SK-N-SH (cell line): ENCODE results near the gene CRISPLD2. TPM values are rescaled to one million over a fixed set of nuclear protein-coding genes. Genes with fewer than 3 reads are reported as not detected.
"Not testable (repeated sequence)": the region's sequence is repeated elsewhere in the genome, so short reads cannot be mapped to it uniquely, and the experiment has no call there.

Source experiments
- CTCF ChIA-PET: fragments of 300-600, 350-600 bp; formaldehyde crosslinking; extraction: SDS; loops from one replicate; lab custom pipeline; 2021; lab: Yijun Ruan, JAX
- POLR2A ChIA-PET: fragments of 350-600 bp; sonication (Branson Sonifier 250); formaldehyde crosslinking; extraction: SDS; loops from one replicate; lab custom pipeline; 2020; ENCODE audit warnings: antibody characterized with exemption, inconsistent platforms; lab: Yijun Ruan, JAX
- DNase-seq: peaks from one replicate; pipeline ENCODE4 v3.0.0; 2012
- H2AFZ ChIP-seq: fragments of 200-600 bp; sonication (generic); 2 replicates; pipeline ENCODE4 v1.8.1; 2016; ENCODE audit warnings: antibody characterized with exemption, mild to moderate bottlenecking, low read depth
- H3F3A ChIP-seq: fragments of 200-600 bp; sonication (generic); replicated peaks from 2 replicates; pipeline ENCODE3; 2016; ENCODE audit warnings: antibody characterized with exemption, mild to moderate bottlenecking; ENCODE audit not compliant: insufficient read depth
- H3K27ac ChIP-seq, 2 experiments: fragments of 200-500 bp in 1 of 2; fragments of 200-600 bp in 1 of 2; sonication (Bioruptor generic) in 1 of 2; sonication (generic), shearing (Covaris generic) in 1 of 2; 2 replicates each; pipeline versions ENCODE4 v1.5.1 to v1.6.1; 2014 to 2016; ENCODE audit warnings: low read depth in 2 of 2, inconsistent platforms in 1 of 2, low read length in 1 of 2, mild to moderate bottlenecking in 1 of 2, mixed read lengths in 1 of 2
- H3K27me3 ChIP-seq: fragments of 200-600 bp; sonication (generic), shearing (Covaris generic); 2 replicates; pipeline ENCODE4 v1.6.1; 2016; ENCODE audit warnings: mixed run types; ENCODE audit not compliant: insufficient read depth
- H3K36me3 ChIP-seq, 2 experiments: fragments of 200-500 bp in 1 of 2; fragments of 200-600 bp in 1 of 2; sonication (Bioruptor generic) in 1 of 2; sonication (generic) in 1 of 2; replicated peaks in 1 of 2; 2 replicates each; pipeline versions ENCODE3 to v1.5.1; 2014 to 2016; ENCODE audit warnings: low read length in 1 of 2, mild to moderate bottlenecking in 1 of 2; ENCODE audit not compliant: insufficient read depth in 2 of 2, control insufficient read depth in 1 of 2
- H3K4me1 ChIP-seq, 2 experiments: fragments of 200-500 bp in 1 of 2; fragments of 200-600 bp in 1 of 2; sonication (Bioruptor generic) in 1 of 2; sonication (generic), shearing (Covaris generic) in 1 of 2; 2 replicates each; pipeline versions ENCODE4 v1.5.1 to v1.6.1; 2014 to 2016; ENCODE audit warnings: low read depth in 1 of 2, low read length in 1 of 2, mixed run types in 1 of 2; ENCODE audit not compliant: insufficient read depth in 2 of 2, control insufficient read depth in 1 of 2
- H3K4me2 ChIP-seq: fragments of 200-600 bp; sonication (generic), shearing (Covaris generic); 2 replicates; pipeline ENCODE4 v1.6.1; 2017; ENCODE audit warnings: mixed run types
- H3K4me3 ChIP-seq, 2 experiments: fragments of 200-500 bp in 1 of 2; fragments of 200-600 bp in 1 of 2; sonication (Bioruptor generic) in 1 of 2; sonication (generic), shearing (Covaris generic) in 1 of 2; 2 replicates each; pipeline versions ENCODE4 v1.5.1 to v1.8.1; 2014 to 2016; ENCODE audit warnings: low read depth in 2 of 2, inconsistent platforms in 1 of 2, low read length in 1 of 2, mild to moderate bottlenecking in 1 of 2, mixed read lengths in 1 of 2, moderate library complexity in 1 of 2
- H3K79me2 ChIP-seq: fragments of 200-600 bp; sonication (generic); 2 replicates; pipeline ENCODE4 v1.8.1; 2017; ENCODE audit warnings: mild to moderate bottlenecking; ENCODE audit not compliant: insufficient read depth
- H3K9ac ChIP-seq: fragments of 200-600 bp; sonication (generic); 2 replicates; pipeline ENCODE4 v1.6.1; 2017; ENCODE audit warnings: mixed run types
- H3K9me2 ChIP-seq: fragments of 200-600 bp; sonication (generic); 2 replicates; pipeline ENCODE4 v1.6.1; 2017; ENCODE audit warnings: mixed run types
- H3K9me3 ChIP-seq: fragments of 200-600 bp; sonication (generic); 2 replicates; pipeline ENCODE4 v1.6.1; 2017; ENCODE audit warnings: mixed run types, mild to moderate bottlenecking, moderate library complexity
- H4K20me1 ChIP-seq: fragments of 200-600 bp; sonication (generic); 2 replicates; pipeline ENCODE4 v1.6.1; 2017; ENCODE audit warnings: mild to moderate bottlenecking, mixed run types; ENCODE audit not compliant: insufficient read depth
- FOSL2 ChIP-seq: IDR thresholded peaks from 2 replicates; pipeline ENCODE4 v1.4.0; 2012; ENCODE audit warnings: low read depth, mild to moderate bottlenecking, moderate library complexity, borderline replicate concordance
- GATA2 ChIP-seq: sonication (generic); formaldehyde crosslinking; IDR thresholded peaks from 2 replicates; pipeline ENCODE4 v1.5.0; 2020; ENCODE audit warnings: mild to moderate bottlenecking, missing genetic modification reagents
- MXI1 ChIP-seq: IDR thresholded peaks from 2 replicates; pipeline ENCODE4 v1.6.1; 2012; ENCODE audit warnings: mild to moderate bottlenecking, low read depth, low read length, improper control_type of control experiment
- POLR2AphosphoS5 ChIP-seq: IDR thresholded peaks from 2 replicates; pipeline ENCODE4 v1.6.1; 2012; ENCODE audit warnings: low read depth, low read length
- RCOR1 ChIP-seq: fragments of 150-350 bp; IDR thresholded peaks from 2 replicates; pipeline ENCODE4 v1.6.1; 2017; ENCODE audit warnings: antibody characterized with exemption, low read length
- TAF1 ChIP-seq: IDR thresholded peaks from 2 replicates; pipeline ENCODE4 v1.6.1; 2012; ENCODE audit warnings: low read depth, mild to moderate bottlenecking, low read length, moderate library complexity, borderline replicate concordance
- USF1 ChIP-seq: IDR thresholded peaks from 2 replicates; pipeline ENCODE4 v1.4.0; 2012; ENCODE audit warnings: low read depth, borderline replicate concordance
- ZBTB33 ChIP-seq: IDR thresholded peaks from 2 replicates; pipeline ENCODE4 v1.4.0; 2012; ENCODE audit warnings: low read depth, borderline replicate concordance
- WGBS: methylation state at CpG from one replicate; pipeline ENCODE4 v1.1.6; 2017; ENCODE audit warnings: low lambda C conversion rate; 5-methylcytosine and 5-hydroxymethylcytosine counted together
- polyA plus RNA-seq, 3 experiments: library from polyadenylated mRNA; depleted of rRNA; stranded (reverse); fragments of >200 nt; gene quantifications; 2 replicates each; pipeline ENCODE4 v1.2.3, GENCODE V29; 2012
- TF ChIP-seq, protein P1 (sequence below): IDR thresholded peaks from 2 replicates; pipeline ENCODE4; 2012
- TF ChIP-seq, protein P2 (sequence below): fragments of 150-350 bp; IDR thresholded peaks from 2 replicates; pipeline ENCODE4 v1.6.1; 2016; ENCODE audit warnings: mild to moderate bottlenecking, low read depth, low read length
- TF ChIP-seq, protein P3 (sequence below): fragments of 150-350 bp; IDR thresholded peaks from 2 replicates; pipeline ENCODE4 v1.6.1; 2017; ENCODE audit warnings: antibody characterized with exemption, low read length, low read depth, borderline replicate concordance

Gene CRISPLD2
- polyA plus RNA-seq, 1 of the 3 experiments (the other 2 are of a cell fraction), result 6.3 TPM

- TF ChIP-seq ZBTB33, result no peak
Observed at GRCh38 chr16:84868829-84869472, 49.2 kb downstream of the CRISPLD2 start (continued).

GRCh38 chr16:84869473-84869845 is 49.7 kb downstream of the CRISPLD2 start:
- CTCF ChIA-PET, result no interaction called here
- H3K9me2 ChIP-seq, result no peaks in the 10 kb centered on the region
- H3K27ac ChIP-seq, result no peak overlapping the region
- no peak for DNase-seq
- no peak overlapping the region for H3K4me2 ChIP-seq
- H2AFZ ChIP-seq, result no peak overlapping the region
- POLR2A ChIA-PET, result no interaction called here
- H3K36me3 ChIP-seq, result no peaks in the 10 kb centered on the region
- TF ChIP-seq USF1 (no peak), ZBTB33 (no peak), POLR2AphosphoS5 (no peak), FOSL2 (no peak), TAF1 (no peak), GATA2 (CRISPR knock-in tag) (no peak), RCOR1 (no peak), MXI1 (no peak)
- TF ChIP-seq, protein P1, sequence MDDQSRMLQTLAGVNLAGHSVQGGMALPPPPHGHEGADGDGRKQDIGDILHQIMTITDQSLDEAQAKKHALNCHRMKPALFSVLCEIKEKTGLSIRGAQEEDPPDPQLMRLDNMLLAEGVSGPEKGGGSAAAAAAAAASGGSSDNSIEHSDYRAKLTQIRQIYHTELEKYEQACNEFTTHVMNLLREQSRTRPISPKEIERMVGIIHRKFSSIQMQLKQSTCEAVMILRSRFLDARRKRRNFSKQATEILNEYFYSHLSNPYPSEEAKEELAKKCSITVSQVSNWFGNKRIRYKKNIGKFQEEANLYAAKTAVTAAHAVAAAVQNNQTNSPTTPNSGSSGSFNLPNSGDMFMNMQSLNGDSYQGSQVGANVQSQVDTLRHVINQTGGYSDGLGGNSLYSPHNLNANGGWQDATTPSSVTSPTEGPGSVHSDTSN, result no peak
- TF ChIP-seq, protein P2, sequence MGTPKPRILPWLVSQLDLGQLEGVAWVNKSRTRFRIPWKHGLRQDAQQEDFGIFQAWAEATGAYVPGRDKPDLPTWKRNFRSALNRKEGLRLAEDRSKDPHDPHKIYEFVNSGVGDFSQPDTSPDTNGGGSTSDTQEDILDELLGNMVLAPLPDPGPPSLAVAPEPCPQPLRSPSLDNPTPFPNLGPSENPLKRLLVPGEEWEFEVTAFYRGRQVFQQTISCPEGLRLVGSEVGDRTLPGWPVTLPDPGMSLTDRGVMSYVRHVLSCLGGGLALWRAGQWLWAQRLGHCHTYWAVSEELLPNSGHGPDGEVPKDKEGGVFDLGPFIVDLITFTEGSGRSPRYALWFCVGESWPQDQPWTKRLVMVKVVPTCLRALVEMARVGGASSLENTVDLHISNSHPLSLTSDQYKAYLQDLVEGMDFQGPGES, result no peak
- TF ChIP-seq, protein P3, sequence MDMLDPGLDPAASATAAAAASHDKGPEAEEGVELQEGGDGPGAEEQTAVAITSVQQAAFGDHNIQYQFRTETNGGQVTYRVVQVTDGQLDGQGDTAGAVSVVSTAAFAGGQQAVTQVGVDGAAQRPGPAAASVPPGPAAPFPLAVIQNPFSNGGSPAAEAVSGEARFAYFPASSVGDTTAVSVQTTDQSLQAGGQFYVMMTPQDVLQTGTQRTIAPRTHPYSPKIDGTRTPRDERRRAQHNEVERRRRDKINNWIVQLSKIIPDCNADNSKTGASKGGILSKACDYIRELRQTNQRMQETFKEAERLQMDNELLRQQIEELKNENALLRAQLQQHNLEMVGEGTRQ, result no peak
- no peaks in the 10 kb centered on the region for H3K9me3 ChIP-seq
- WGBS, result 83% methylated on average over 8 of the region's 15 CpGs
- peaks cover 2% of the 10 kb centered on the region for H3F3A ChIP-seq
- H4K20me1 ChIP-seq, result no peaks in the 10 kb centered on the region
- no peaks in the 10 kb centered on the region for H3K79me2 ChIP-seq
- H3K27me3 ChIP-seq, result no peaks in the 10 kb centered on the region
- H3K4me3 ChIP-seq, result no peak overlapping the region
- H3K4me1 ChIP-seq, result peaks cover 0 to 6% of the 10 kb centered on the region in 2 experiments; a peak in 2 of 4 replicates
- no peak overlapping the region for H3K9ac ChIP-seq

GRCh38 chr16:84872971-84873370 is 53.2 kb downstream of the CRISPLD2 start:
- H3K4me2 ChIP-seq, H3K9ac ChIP-seq, H2AFZ ChIP-seq, POLR2A ChIA-PET, H3K9me3 ChIP-seq, H3K9me2 ChIP-seq, DNase-seq, H3F3A ChIP-seq, H3K27me3 ChIP-seq, H3K4me3 ChIP-seq, H3K36me3 ChIP-seq, H3K27ac ChIP-seq, H4K20me1 ChIP-seq, H3K79me2 ChIP-seq: not testable (repeated sequence)
- H3K4me1 ChIP-seq, result peaks cover 0 to 11% of the 10 kb centered on the region in 2 experiments; a peak in 2 of 4 replicates
- WGBS, result 97% methylated on average over 17 of the region's 17 CpGs
- CTCF ChIA-PET, result interaction anchor here (1.6 kb wide), 1 partner anchor 119 kb away, joined by 4 read pairs; no protein-coding TSS in a partner anchor
